Keratinocyte (primary cell): ENCODE data around the gene GAS5. TPM values are rescaled to one million over a fixed set of nuclear protein-coding genes. Genes with fewer than 3 reads are reported as not detected.

Experiments used
- DNase-seq: peaks from one replicate; pipeline ENCODE4 v3.0.0-alpha.2; 2011; ENCODE audit warnings: low read depth, missing footprints, low spot score
- FAIRE-seq: peaks from 2 replicates; lab custom pipeline; 2011; peaks lifted over from hg19 to GRCh38; lab: Jason Lieb, UNC
- H2AFZ ChIP-seq: 2 replicates; pipeline ENCODE4 v1.6.0; 2012; ENCODE audit warnings: low read length, control low read depth, inconsistent platforms; ENCODE audit not compliant: control insufficient read depth
- H3K27ac ChIP-seq: 2 replicates; pipeline ENCODE4 v1.5.1; 2011; ENCODE audit warnings: low read length; ENCODE audit not compliant: control insufficient read depth, insufficient read depth
- H3K27me3 ChIP-seq: 3 replicates; pipeline ENCODE4 v1.6.0; 2011; ENCODE audit warnings: low read length; ENCODE audit not compliant: control insufficient read depth, insufficient read depth; ENCODE audit errors: extremely low read depth
- H3K36me3 ChIP-seq, 2 experiments: 2 replicates in 1 of 2; 3 replicates in 1 of 2; pipeline ENCODE4 v1.5.1; 2011; ENCODE audit warnings: low read length in 2 of 2, mild to moderate bottlenecking in 1 of 2; ENCODE audit not compliant: control insufficient read depth in 2 of 2, insufficient read depth in 2 of 2; ENCODE audit errors: extremely low read depth in 1 of 2
- H3K4me1 ChIP-seq: 3 replicates; pipeline ENCODE4 v1.5.1; 2011; ENCODE audit warnings: low read length; ENCODE audit not compliant: control insufficient read depth, insufficient read depth; ENCODE audit errors: extremely low read depth
- H3K4me2 ChIP-seq: 3 replicates; pipeline ENCODE4 v1.6.0; 2011; ENCODE audit warnings: low read depth, low read length; ENCODE audit not compliant: control insufficient read depth, insufficient read depth; ENCODE audit errors: extremely low read depth
- H3K4me3 ChIP-seq, 3 experiments: fragments of 200-600 bp in 1 of 3; sonication (generic) in 1 of 3; 2 replicates in 2 of 3; 3 replicates in 1 of 3; pipeline ENCODE4 v1.5.1; 2011 to 2016; ENCODE audit warnings: low read length in 3 of 3, mild to moderate bottlenecking in 3 of 3, control low read depth in 2 of 3, inconsistent platforms in 1 of 3, low read depth in 1 of 3, mixed read lengths in 1 of 3, mixed run types in 1 of 3, moderate library complexity in 1 of 3; ENCODE audit not compliant: control insufficient read depth in 2 of 3, insufficient read depth in 2 of 3; ENCODE audit errors: extremely low read depth in 1 of 3
- H3K79me2 ChIP-seq: 2 replicates; pipeline ENCODE4 v1.6.0; 2012; ENCODE audit warnings: low read length; ENCODE audit not compliant: control insufficient read depth, insufficient read depth
- H3K9ac ChIP-seq: 3 replicates; pipeline ENCODE4 v1.6.0; 2011; ENCODE audit warnings: low read length; ENCODE audit not compliant: control insufficient read depth, insufficient read depth; ENCODE audit errors: extremely low read depth
- H3K9me1 ChIP-seq: 3 replicates; pipeline ENCODE4 v1.6.0; 2011; ENCODE audit warnings: low read length; ENCODE audit not compliant: control insufficient read depth, insufficient read depth; ENCODE audit errors: extremely low read depth
- H3K9me3 ChIP-seq: 2 replicates; pipeline ENCODE4 v1.5.1; 2012; ENCODE audit warnings: low read depth, low read length; ENCODE audit not compliant: control insufficient read depth
- H4K20me1 ChIP-seq: 3 replicates; pipeline ENCODE4 v1.6.0; 2011; ENCODE audit warnings: low read length; ENCODE audit not compliant: control insufficient read depth, insufficient read depth; ENCODE audit errors: extremely low read depth
- EZH2 ChIP-seq: IDR thresholded peaks from one replicate; pipeline ENCODE4 v1.6.1; 2012; ENCODE audit warnings: inconsistent platforms, mild to moderate bottlenecking, low read length, moderate library complexity
- dilution Hi-C: fragments of 300-500 bp; cut with MboI; formaldehyde crosslinking; loops from one replicate; pipeline ENCODE4 v1.7.0; 2020; ENCODE audit warnings: low sequenced_read_pairs; ENCODE audit not compliant: extremely low pct_ligation_motif_present
- polyA plus RNA-seq, 5 experiments: library from polyadenylated mRNA; depleted of rRNA in 3 of 5; stranded (reverse) in 3 of 5; stranded (forward) in 1 of 5; unstranded in 1 of 5; fragments of >200 nt; gene quantifications; 1 replicate in 1 of 5; 2 replicates in 3 of 5; 3 replicates in 1 of 5; pipeline versions ENCODE4 v1.2.1 to v1.2.3, GENCODE V29; 2011 to 2012; ENCODE audit warnings: missing spikeins in 2 of 5, low read depth in 1 of 5, low replicate concordance in 1 of 5
- TF ChIP-seq, protein P1 (sequence below), 3 experiments: IDR thresholded peaks in 1 of 3; conservative IDR thresholded peaks in 1 of 3; optimal IDR thresholded peaks in 1 of 3; 2 replicates in 2 of 3; 3 replicates in 1 of 3; pipeline versions ENCODE3 to v1.5.1; 2011; ENCODE audit warnings: low read length in 3 of 3, mild to moderate bottlenecking in 3 of 3, moderate library complexity in 2 of 3, control low read depth in 1 of 3, inconsistent platforms in 1 of 3; ENCODE audit not compliant: insufficient read depth in 2 of 3; ENCODE audit errors: extremely low read depth in 1 of 3

Gene GAS5
- polyA plus RNA-seq, 1 donor (not counting 4 experiments of a cell fraction or from before 2014, with no cell fraction given): 1,196 TPM

DNA sequence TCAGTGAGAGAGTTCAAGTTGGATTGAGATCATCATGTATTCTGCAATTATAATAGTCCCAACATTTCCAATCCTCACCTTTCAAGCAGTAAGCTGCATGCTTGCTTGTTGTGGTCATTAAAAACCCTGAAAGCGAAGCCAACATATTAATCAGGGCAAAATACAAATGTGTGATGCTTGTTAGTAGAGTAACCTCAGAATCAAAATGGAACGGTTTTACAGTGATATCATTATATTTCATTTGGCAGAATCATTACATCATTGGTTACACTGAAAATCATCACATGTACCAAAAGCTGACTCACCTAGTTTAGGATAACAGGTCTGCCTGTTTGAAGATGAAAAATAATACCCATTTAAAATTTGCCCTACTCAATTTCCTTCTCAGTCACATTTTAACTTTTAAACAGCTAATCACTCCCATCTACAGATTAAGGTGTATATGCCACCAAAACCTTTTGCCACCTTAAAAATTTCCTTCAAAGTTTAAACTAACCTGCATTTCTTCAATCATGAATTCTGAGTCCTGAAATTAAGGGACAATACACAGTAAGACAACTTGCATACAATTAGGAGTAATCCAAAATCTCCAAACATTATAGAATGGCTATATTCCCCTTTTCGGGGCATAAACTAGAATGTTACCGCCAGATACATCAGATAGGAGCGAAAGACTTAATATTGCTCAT, 3.5 kb downstream of the GAS5 start:
- no peak overlapping the region for H2AFZ ChIP-seq
- H3K27ac ChIP-seq: peak overlapping the region; percentile 35
- FAIRE-seq: no peak
- H3K4me2 ChIP-seq: peak overlapping the region; percentile 86
- DNase-seq: no peak
- H3K9me1 ChIP-seq: no peaks in the 10 kb centered on the region
- peak overlapping the region; percentile 99 for H3K9ac ChIP-seq
- H3K36me3 ChIP-seq: peaks cover 18 to 43% of the 10 kb centered on the region in 2 experiments
- H3K4me3 ChIP-seq: peak overlapping the region; percentile 22 to 96 (median 87)
- H3K4me1 ChIP-seq: peaks cover 21% of the 10 kb centered on the region
- peaks cover 30% of the 10 kb centered on the region for H3K79me2 ChIP-seq
- TF ChIP-seq EZH2: no peak
- dilution Hi-C loops: no loop called here
- H4K20me1 ChIP-seq: peaks cover 37% of the 10 kb centered on the region
- no peaks in the 10 kb centered on the region for H3K9me3 ChIP-seq
- H3K27me3 ChIP-seq: no peaks in the 10 kb centered on the region

DNA sequence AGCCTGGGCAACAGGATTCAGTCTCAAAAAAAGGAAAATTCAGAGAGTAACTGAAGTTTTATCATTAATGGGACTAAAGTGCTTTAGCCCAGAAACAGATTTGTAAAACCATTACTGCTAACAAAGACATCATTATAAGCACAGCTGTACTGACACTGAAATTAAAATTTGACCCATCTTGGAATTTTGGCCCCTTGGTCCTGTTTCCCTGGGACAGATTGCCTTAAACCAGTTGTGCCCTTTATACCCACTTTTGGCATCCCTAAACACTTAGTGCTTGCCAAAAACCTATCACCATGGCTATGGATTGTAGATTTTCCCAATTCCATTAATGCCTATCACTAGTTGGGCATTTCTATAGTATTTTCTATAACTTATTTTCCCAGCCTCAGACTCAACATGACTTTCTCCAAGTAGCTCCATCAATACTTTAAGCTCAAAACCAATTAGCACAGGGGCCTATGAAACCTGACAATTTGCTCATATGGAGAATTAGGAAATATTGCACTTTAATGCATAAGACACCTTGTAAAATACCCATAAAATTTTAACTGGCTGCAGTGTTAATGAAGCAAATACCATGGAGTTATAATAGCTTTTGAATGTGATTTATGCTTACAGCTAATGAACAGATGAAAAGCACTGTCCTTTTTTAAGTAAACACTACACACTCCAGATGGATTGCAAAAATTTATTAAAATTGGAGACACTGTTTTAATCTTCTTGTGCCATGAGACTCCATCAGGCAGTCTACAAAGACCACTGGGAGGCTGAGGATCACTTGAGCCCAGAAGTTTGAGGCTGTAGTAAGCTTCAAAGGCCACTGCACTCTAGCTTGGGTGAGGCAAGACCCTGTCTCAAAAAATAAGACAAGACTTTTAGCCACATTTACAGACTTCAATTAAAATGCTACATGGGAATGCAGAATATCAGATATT, 4.3 kb downstream of the GAS5 start:
- peaks cover 30% of the 10 kb centered on the region for H3K79me2 ChIP-seq
- TF ChIP-seq, protein P1, sequence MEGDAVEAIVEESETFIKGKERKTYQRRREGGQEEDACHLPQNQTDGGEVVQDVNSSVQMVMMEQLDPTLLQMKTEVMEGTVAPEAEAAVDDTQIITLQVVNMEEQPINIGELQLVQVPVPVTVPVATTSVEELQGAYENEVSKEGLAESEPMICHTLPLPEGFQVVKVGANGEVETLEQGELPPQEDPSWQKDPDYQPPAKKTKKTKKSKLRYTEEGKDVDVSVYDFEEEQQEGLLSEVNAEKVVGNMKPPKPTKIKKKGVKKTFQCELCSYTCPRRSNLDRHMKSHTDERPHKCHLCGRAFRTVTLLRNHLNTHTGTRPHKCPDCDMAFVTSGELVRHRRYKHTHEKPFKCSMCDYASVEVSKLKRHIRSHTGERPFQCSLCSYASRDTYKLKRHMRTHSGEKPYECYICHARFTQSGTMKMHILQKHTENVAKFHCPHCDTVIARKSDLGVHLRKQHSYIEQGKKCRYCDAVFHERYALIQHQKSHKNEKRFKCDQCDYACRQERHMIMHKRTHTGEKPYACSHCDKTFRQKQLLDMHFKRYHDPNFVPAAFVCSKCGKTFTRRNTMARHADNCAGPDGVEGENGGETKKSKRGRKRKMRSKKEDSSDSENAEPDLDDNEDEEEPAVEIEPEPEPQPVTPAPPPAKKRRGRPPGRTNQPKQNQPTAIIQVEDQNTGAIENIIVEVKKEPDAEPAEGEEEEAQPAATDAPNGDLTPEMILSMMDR (optimal IDR thresholded peaks at IDR 0.05 in 1 of 3, IDR thresholded peaks at IDR 0.05 in 1 of 3, conservative IDR thresholded peaks at IDR 0.05 in 1 of 3; ENCODE audit: extremely low read depth in 1 of 3, insufficient read depth in 2 of 3, low read length in 3 of 3): no peak
- TF ChIP-seq EZH2: no peak
- H3K36me3 ChIP-seq: peaks cover 18 to 43% of the 10 kb centered on the region in 2 experiments
- H3K9ac ChIP-seq: no peak overlapping the region
- H2AFZ ChIP-seq: no peak overlapping the region
- no peaks in the 10 kb centered on the region for H3K9me3 ChIP-seq
- peaks cover 37% of the 10 kb centered on the region for H4K20me1 ChIP-seq
- FAIRE-seq: no peak
- H3K4me3 ChIP-seq: no peak overlapping the region
- H3K4me1 ChIP-seq: peaks cover 14% of the 10 kb centered on the region
- DNase-seq: no peak
- H3K27me3 ChIP-seq: no peaks in the 10 kb centered on the region
- no peak overlapping the region for H3K4me2 ChIP-seq
- peak overlapping the region; percentile 15 for H3K27ac ChIP-seq
- no peaks in the 10 kb centered on the region for H3K9me1 ChIP-seq
- dilution Hi-C loops: no loop called here
